C4-2B (cell line): ENCODE results near the gene THEM4.

Experiments used
- CTCF ChIP-seq: fragments of 450-650 bp; conservative IDR thresholded peaks from 2 replicates; pipeline ENCODE4 v1.5.1; 2017; ENCODE audit warnings: mild to moderate bottlenecking
- ZFX ChIP-seq: fragments of 450-650 bp; IDR thresholded peaks from 2 replicates; pipeline ENCODE4 v1.6.1; 2017

- no peak for TF ChIP-seq CTCF
- no peak for TF ChIP-seq ZFX
Measured at GRCh38 chr1:151847867-151848596, 61.3 kb downstream of the THEM4 start.
